HepG2 (cell line): ENCODE measurements around the gene NLRC5. TPM values are rescaled to one million over a fixed set of nuclear protein-coding genes. Genes with fewer than 3 reads are reported as not detected.

Experiments
- AHR ChIP-seq: IDR thresholded peaks from 2 replicates; pipeline ENCODE4 v1.6.1; 2018; ENCODE audit warnings: missing genetic modification reagents, missing compliant biosample characterization
- ARID5B ChIP-seq: IDR thresholded peaks from 2 replicates; pipeline ENCODE4 v1.4.0; 2020; ENCODE audit warnings: mild to moderate bottlenecking, missing genetic modification reagents
- BCL6 ChIP-seq: IDR thresholded peaks from 2 replicates; pipeline ENCODE4 v1.6.1; 2016; ENCODE audit warnings: missing genetic modification reagents, missing compliant biosample characterization
- CBX2 ChIP-seq, 2 experiments: fragments of 200-600 bp in 1 of 2; sonication (generic); formaldehyde crosslinking in 1 of 2; IDR thresholded peaks; 2 replicates each; pipeline versions ENCODE4 v1.7.0 to v1.8.1; 2018 to 2022; ENCODE audit warnings: low read depth in 2 of 2, low read length in 1 of 2, mild to moderate bottlenecking in 1 of 2, missing genetic modification reagents in 1 of 2
- GMEB2 ChIP-seq: IDR thresholded peaks from 2 replicates; pipeline ENCODE4 v1.6.1; 2016; ENCODE audit warnings: missing biosample characterization, missing genetic modification reagents, low read depth
- IKZF1 ChIP-seq: fragments of 450-650 bp; IDR thresholded peaks from 2 replicates; pipeline ENCODE4 v1.7.1; 2016
- PBX2 ChIP-seq: IDR thresholded peaks from 2 replicates; pipeline ENCODE4 v1.6.1; 2016; ENCODE audit warnings: control low read depth
- PITX1 ChIP-seq: sonication (generic); formaldehyde crosslinking; IDR thresholded peaks from 2 replicates; pipeline ENCODE4 v1.5.1; 2020; ENCODE audit warnings: mild to moderate bottlenecking, missing genetic modification reagents
- SALL2 ChIP-seq: sonication (generic); formaldehyde crosslinking; IDR thresholded peaks from 2 replicates; pipeline ENCODE4 v1.8.1; 2023; ENCODE audit warnings: mild to moderate bottlenecking, missing genetic modification reagents, inconsistent platforms
- SIX4 ChIP-seq: sonication (generic); formaldehyde crosslinking; IDR thresholded peaks from 2 replicates; pipeline ENCODE4 v1.4.0; 2020; ENCODE audit warnings: missing genetic modification reagents
- STAG1 ChIP-seq: sonication (generic); formaldehyde crosslinking; IDR thresholded peaks from 2 replicates; pipeline ENCODE4 v1.4.0; 2020; ENCODE audit warnings: missing genetic modification reagents
- YY1 ChIP-seq: IDR thresholded peaks from 2 replicates; pipeline ENCODE4 v1.6.1; 2011; ENCODE audit warnings: low read length, low read depth, moderate library complexity, mild to moderate bottlenecking; ENCODE audit not compliant: insufficient read depth, insufficient replicate concordance
- ZBTB10 ChIP-seq: sonication (generic); formaldehyde crosslinking; IDR thresholded peaks from 2 replicates; pipeline ENCODE4 v1.4.0; 2020; ENCODE audit warnings: missing genetic modification reagents, borderline replicate concordance
- ZBTB14 ChIP-seq: sonication (generic); formaldehyde crosslinking; IDR thresholded peaks from 2 replicates; pipeline ENCODE4 v1.4.0; 2020; ENCODE audit warnings: missing genetic modification reagents
- ZBTB33 ChIP-seq: sonication (generic); formaldehyde crosslinking; IDR thresholded peaks from 2 replicates; pipeline ENCODE4 v1.4.0; 2020; ENCODE audit warnings: missing genetic modification reagents
- ZFP37 ChIP-seq: sonication (generic); formaldehyde crosslinking; IDR thresholded peaks from 2 replicates; pipeline ENCODE4 v1.4.0; 2020; ENCODE audit warnings: missing genetic modification reagents, borderline replicate concordance
- ZNF567 ChIP-seq: sonication (generic); formaldehyde crosslinking; IDR thresholded peaks from 2 replicates; pipeline ENCODE4 v1.8.1; 2023; ENCODE audit warnings: mild to moderate bottlenecking, missing genetic modification reagents, borderline replicate concordance
- polyA plus RNA-seq, 8 experiments: library from polyadenylated mRNA; depleted of rRNA in 3 of 8; stranded (reverse) in 7 of 8; unstranded in 1 of 8; fragments of >200 nt; fragmentation: Illumina TruSeq in 4 of 8; extraction: Trizol in 4 of 8; gene quantifications; 2 replicates each; pipeline versions ENCODE4 v1.2.1 to v1.2.3, GENCODE V29; 2011 to 2016; ENCODE audit warnings: low read depth in 4 of 8, missing spikeins in 1 of 8, mixed read lengths in 1 of 8; ENCODE audit not compliant: insufficient read depth in 1 of 8
- total RNA-seq, 5 experiments: library from RNA; depleted of rRNA; stranded (reverse); fragments of >200 nt; fragmentation: Illumina TruSeq; extraction: Trizol; gene quantifications; 2 replicates each; pipeline ENCODE4 v1.2.3, GENCODE V29; 2016; ENCODE audit warnings: low read depth in 1 of 5

NLRC5 gene
- total and polyA plus RNA-seq, 2 of the 13 experiments (the other 11 are each of a cell fraction or from before 2014, with no cell fraction given): 6.3 to 12.7 TPM

- TF ChIP-seq ZBTB10 (no peak), ZBTB14 (no peak), ZFP37 (CRISPR knock-in tag) (no peak), ZBTB33 (CRISPR knock-in tag) (no peak), SALL2 (CRISPR knock-in tag) (no peak), ARID5B (CRISPR knock-in tag) (peak; percentile 73), BCL6 (CRISPR knock-in tag) (peak; percentile 80), STAG1 (CRISPR knock-in tag) (no peak), YY1 (peak; percentile 19), SIX4 (CRISPR knock-in tag) (no peak), AHR (CRISPR knock-in tag) (no peak), PBX2 (no peak), PITX1 (CRISPR knock-in tag) (peak; percentile 56; the same call in 1 of the 2 replicates), GMEB2 (no peak), CBX2 (IDR thresholded peaks at IDR 0.05; ENCODE audit: low read depth, low read length) (no peak), CBX2 (CRISPR knock-in tag; IDR thresholded peaks at IDR 0.05; ENCODE audit: low read depth) (no peak), IKZF1 (no peak), ZNF567 (CRISPR knock-in tag) (no peak)
These were observed 16.1 kb upstream of the NLRC5 start (continued) for GRCh38 chr16:56973294-56973689.
